Measurements from ENCODE around the gene ELAVL1.
"Not testable (repeated sequence)": the region's sequence is repeated elsewhere in the genome, so short reads cannot be mapped to it uniquely, and the experiment has no call there.

Gene ELAVL1

GRCh38 chr19:7971553-7972520 lies 33.6 kb downstream of the ELAVL1 start:
- no peak for DNase-seq (ENCODE audit: insufficient read length, low spot score)
- no peak for FAIRE-seq

- FAIRE-seq (peak; percentile 62), DNase-seq (ENCODE audit: insufficient read length, low spot score) (peak; percentile 61)
Measured at GRCh38 chr19:7970716-7971448, 34.6 kb downstream of the ELAVL1 start.

GRCh38 chr19:7969555-7969939 lies 35.9 kb downstream of the ELAVL1 start:
- DNase-seq (ENCODE audit: insufficient read length, low spot score) (no peak), FAIRE-seq (no peak)

GRCh38 chr19:7968796-7969554 lies 36.5 kb downstream of the ELAVL1 start:
- no peak for DNase-seq (ENCODE audit: insufficient read length, low spot score)
- no peak for FAIRE-seq

GRCh38 chr19:7968008-7968795 lies 37.2 kb downstream of the ELAVL1 start:
- FAIRE-seq (peak; percentile 60), DNase-seq (ENCODE audit: insufficient read length, low spot score) (no peak)

GRCh38 chr19:7965921-7966665 lies 39.3 kb downstream of the ELAVL1 start:
- no peak for FAIRE-seq

GRCh38 chr19:7965259-7965841 lies 40.1 kb downstream of the ELAVL1 start:
- FAIRE-seq: no peak
- DNase-seq (ENCODE audit: insufficient read length, low spot score): no peak

More at GRCh38 chr19:7965921-7966665, 39.3 kb downstream of the ELAVL1 start:
- no peak for DNase-seq (ENCODE audit: insufficient read length, low spot score)

GRCh38 chr19:7963566-7963965 lies 41.9 kb downstream of the ELAVL1 start:
- no peak for FAIRE-seq
- no peak for DNase-seq (ENCODE audit: insufficient read length, low spot score)

GRCh38 chr19:7962644-7963268 lies 42.7 kb downstream of the ELAVL1 start:
- FAIRE-seq: no peak

GRCh38 chr19:7961920-7962626 lies 43.4 kb downstream of the ELAVL1 start:
- DNase-seq (ENCODE audit: insufficient read length, low spot score) (no peak), FAIRE-seq (no peak)

More at GRCh38 chr19:7962644-7963268, 42.7 kb downstream of the ELAVL1 start:
- no peak for DNase-seq (ENCODE audit: insufficient read length, low spot score)

GRCh38 chr19:7961082-7961481 lies 44.4 kb downstream of the ELAVL1 start:
- FAIRE-seq; DNase-seq (ENCODE audit: insufficient read length, low spot score): not testable (repeated sequence)

GRCh38 chr19:7959211-7959610 lies 46.2 kb downstream of the ELAVL1 start:
- no peak for FAIRE-seq

GRCh38 chr19:7955696-7956095 lies 49.7 kb downstream of the ELAVL1 start:
- FAIRE-seq (peak; percentile 48), DNase-seq (ENCODE audit: insufficient read length, low spot score) (no peak)

More at GRCh38 chr19:7959211-7959610, 46.2 kb downstream of the ELAVL1 start:
- no peak for DNase-seq (ENCODE audit: insufficient read length, low spot score)

- DNase-seq (ENCODE audit: insufficient read length, low spot score) (no peak), FAIRE-seq (no peak)
Measured at GRCh38 chr19:7953576-7953975, 51.9 kb downstream of the ELAVL1 start.

GRCh38 chr19:7953060-7953459 lies 52.4 kb downstream of the ELAVL1 start:
- no peak for DNase-seq (ENCODE audit: insufficient read length, low spot score)
- peak; percentile 69 for FAIRE-seq

GRCh38 chr19:7947939-7948338 lies 57.5 kb downstream of the ELAVL1 start:
- no peak for FAIRE-seq

GRCh38 chr19:7944177-7944761 lies 61.2 kb downstream of the ELAVL1 start:
- DNase-seq (ENCODE audit: insufficient read length, low spot score) (peak; percentile 93), FAIRE-seq (peak; percentile 82)

More at GRCh38 chr19:7947939-7948338, 57.5 kb downstream of the ELAVL1 start:
- DNase-seq (ENCODE audit: insufficient read length, low spot score): no peak

All from HTR-8/SVneo (cell line).